A673 (cell line): ENCODE measurements around the gene MAEA.

Experiments used
- CTCF ChIP-seq: fragments of 300-800, 200-600 bp; sonication (generic); conservative IDR thresholded peaks from 2 replicates; pipeline ENCODE4 v1.5.1; 2017; ENCODE audit warnings: low read depth, mild to moderate bottlenecking, antibody characterized with exemption, low read length, moderate library complexity, mixed read lengths
- EZH2 ChIP-seq: fragments of 200-600 bp; sonication (generic); IDR thresholded peaks from 2 replicates; pipeline ENCODE4 v1.6.1; 2017; ENCODE audit warnings: borderline replicate concordance, low read depth, mild to moderate bottlenecking, mixed read lengths, antibody characterized with exemption, low read length; ENCODE audit not compliant: poor library complexity, severe bottlenecking

GRCh38 chr4:1378559-1379231, 89.0 kb downstream of the MAEA start:
- TF ChIP-seq CTCF, result no peak
- TF ChIP-seq EZH2, result no peak
